Measurements from ENCODE around the gene DLGAP1.
"Not testable (repeated sequence)": the region's sequence is repeated elsewhere in the genome, so short reads cannot be mapped to it uniquely, and the experiment has no call there.

DNA sequence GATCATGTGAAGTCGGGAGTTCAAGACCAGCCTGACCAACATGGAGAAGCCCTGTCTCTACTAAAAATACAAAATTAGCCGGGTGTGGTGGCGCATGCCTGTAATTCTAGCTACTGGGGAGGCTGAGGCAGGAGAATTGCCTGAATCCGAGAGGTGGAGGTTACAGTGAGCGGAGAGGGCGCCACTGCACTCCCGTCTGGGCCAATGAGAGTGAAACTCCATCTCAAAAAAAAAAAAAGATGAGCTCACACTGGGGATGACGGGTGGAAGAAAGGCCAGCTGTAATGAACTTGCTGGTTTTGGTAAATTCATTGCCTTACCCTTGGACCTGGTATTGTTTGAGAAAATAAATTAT is 847.0 kb downstream of the DLGAP1 start:
- TF ChIP-seq, protein P1, sequence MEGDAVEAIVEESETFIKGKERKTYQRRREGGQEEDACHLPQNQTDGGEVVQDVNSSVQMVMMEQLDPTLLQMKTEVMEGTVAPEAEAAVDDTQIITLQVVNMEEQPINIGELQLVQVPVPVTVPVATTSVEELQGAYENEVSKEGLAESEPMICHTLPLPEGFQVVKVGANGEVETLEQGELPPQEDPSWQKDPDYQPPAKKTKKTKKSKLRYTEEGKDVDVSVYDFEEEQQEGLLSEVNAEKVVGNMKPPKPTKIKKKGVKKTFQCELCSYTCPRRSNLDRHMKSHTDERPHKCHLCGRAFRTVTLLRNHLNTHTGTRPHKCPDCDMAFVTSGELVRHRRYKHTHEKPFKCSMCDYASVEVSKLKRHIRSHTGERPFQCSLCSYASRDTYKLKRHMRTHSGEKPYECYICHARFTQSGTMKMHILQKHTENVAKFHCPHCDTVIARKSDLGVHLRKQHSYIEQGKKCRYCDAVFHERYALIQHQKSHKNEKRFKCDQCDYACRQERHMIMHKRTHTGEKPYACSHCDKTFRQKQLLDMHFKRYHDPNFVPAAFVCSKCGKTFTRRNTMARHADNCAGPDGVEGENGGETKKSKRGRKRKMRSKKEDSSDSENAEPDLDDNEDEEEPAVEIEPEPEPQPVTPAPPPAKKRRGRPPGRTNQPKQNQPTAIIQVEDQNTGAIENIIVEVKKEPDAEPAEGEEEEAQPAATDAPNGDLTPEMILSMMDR (IDR thresholded peaks at IDR 0.05), result not testable (repeated sequence)
- not testable (repeated sequence) for TF ChIP-seq POLR2A (IDR thresholded peaks at IDR 0.05)

All from right lobe of liver (tissue), 4 donors.